Ectodermal cell (in vitro differentiated cells): ENCODE results near the gene BUD31. TPM values are rescaled to one million over a fixed set of nuclear protein-coding genes. Genes with fewer than 3 reads are reported as not detected.

Experiments used
- H3K27ac ChIP-seq: 2 replicates; pipeline ENCODE4 v1.7.0; 2013; ENCODE audit warnings: mild to moderate bottlenecking, low read depth, low read length; ENCODE audit not compliant: insufficient read depth, poor library complexity, severe bottlenecking
- H3K27me3 ChIP-seq: 2 replicates; pipeline ENCODE4 v1.7.0; 2013; ENCODE audit warnings: mild to moderate bottlenecking, low read length; ENCODE audit not compliant: insufficient read depth, control insufficient read depth, poor library complexity, severe bottlenecking
- H3K36me3 ChIP-seq: one replicate; pipeline ENCODE4 v1.7.0; 2013; ENCODE audit warnings: low read length; ENCODE audit not compliant: control insufficient read depth, insufficient read depth
- H3K4me1 ChIP-seq: one replicate; pipeline ENCODE4 v1.7.0; 2013; ENCODE audit warnings: low read length; ENCODE audit not compliant: control insufficient read depth, insufficient read depth
- H3K4me3 ChIP-seq: 2 replicates; pipeline ENCODE4 v1.7.0; 2013; ENCODE audit warnings: low read depth, low read length, control low read depth; ENCODE audit not compliant: insufficient read depth
- H3K9me3 ChIP-seq: 2 replicates; pipeline ENCODE4 v1.7.0; 2013; ENCODE audit warnings: mild to moderate bottlenecking, low read length, moderate library complexity; ENCODE audit not compliant: control insufficient read depth
- WGBS, 2 experiments: methylation state at CpG; one replicate each; pipeline ENCODE4 v1.1.7; 2013; ENCODE audit warnings: missing lambda C conversion rate in 2 of 2; 5-methylcytosine and 5-hydroxymethylcytosine counted together
- polyA plus RNA-seq, 4 experiments: library from polyadenylated mRNA; stranded (reverse); fragments of 50-300 nt; gene quantifications; one replicate each; pipeline ENCODE4 v1.2.3, GENCODE V29; 2013

Gene BUD31
- polyA plus RNA-seq (2013, experiment 1 of 4), result 88.8 TPM
- 90.7 TPM for polyA plus RNA-seq (2013, experiment 2 of 4)
- polyA plus RNA-seq (2013, experiment 3 of 4), result 92.1 TPM
- polyA plus RNA-seq (2013, experiment 4 of 4), result 98.8 TPM

- H3K27me3 ChIP-seq, result no peaks in the 10 kb centered on the region
- H3K36me3 ChIP-seq, result peaks cover 30% of the 10 kb centered on the region
- peak within 1 kb of the TSS; percentile 96 for H3K4me3 ChIP-seq
- H3K27ac ChIP-seq, result peak within 1 kb of the TSS; percentile 100
- H3K4me1 ChIP-seq, result peaks cover 8% of the 10 kb centered on the region
- no peaks in the 10 kb centered on the region for H3K9me3 ChIP-seq
- WGBS, 2 experiments, result 0% methylated on average over 72 of the region's 72 CpGs
Measured at GRCh38 chr7:99408379-99409191, at the start of gene BUD31, which contains the start of gene PDAP1. Gene BUD31, plus strand, starts transcription at chr7:99408969. Its CDS starts 2,124 bp downstream, at chr7:99411093. Gene PDAP1, minus strand, starts transcription at chr7:99408597. Its CDS starts 49 bp downstream, at chr7:99408548.

- Histone ChIP-seq H3K4me3 (no peak overlapping the region), H3K27me3 (no peaks in the 10 kb centered on the region), H3K4me1 (no peaks in the 10 kb centered on the region), H3K27ac (no peak overlapping the region), H3K36me3 (peaks cover 44% of the 10 kb centered on the region), H3K9me3 (no peaks in the 10 kb centered on the region)
- WGBS, 2 experiments, result 92% methylated on average over 22 of the region's 22 CpGs
Measured at GRCh38 chr7:99359465-99360154, 49.2 kb upstream of the BUD31 start.

GRCh38 chr7:99362801-99363200, 46.0 kb upstream of the BUD31 start:
- no peaks in the 10 kb centered on the region for H3K27me3 ChIP-seq
- H3K9me3 ChIP-seq, result no peaks in the 10 kb centered on the region
- H3K4me3 ChIP-seq, result no peak overlapping the region
- no peak overlapping the region for H3K27ac ChIP-seq
- 94% methylated on average over 3 of the region's 3 CpGs for WGBS, 2 experiments
- peaks cover 7% of the 10 kb centered on the region for H3K4me1 ChIP-seq
- peaks cover 48% of the 10 kb centered on the region for H3K36me3 ChIP-seq

GRCh38 chr7:99363286-99363685, 45.5 kb upstream of the BUD31 start:
- no peaks in the 10 kb centered on the region for H3K27me3 ChIP-seq
- no peak overlapping the region for H3K27ac ChIP-seq
- peaks cover 43% of the 10 kb centered on the region for H3K36me3 ChIP-seq
- no peak overlapping the region for H3K4me3 ChIP-seq
- 95 to 98% methylated on average over 5 of the region's 5 CpGs for WGBS, 2 experiments
- H3K9me3 ChIP-seq, result no peaks in the 10 kb centered on the region
- peaks cover 7% of the 10 kb centered on the region for H3K4me1 ChIP-seq

- WGBS, 2 experiments, result 89 to 91% methylated on average over 16 to 17 of the region's 17 CpGs
- Histone ChIP-seq H3K4me1 (peaks cover 7% of the 10 kb centered on the region), H3K4me3 (no peak overlapping the region), H3K27me3 (no peaks in the 10 kb centered on the region), H3K9me3 (no peaks in the 10 kb centered on the region), H3K36me3 (peaks cover 31% of the 10 kb centered on the region), H3K27ac (no peak overlapping the region)
Measured at GRCh38 chr7:99365318-99366141, 43.2 kb upstream of the BUD31 start.

- no peak overlapping the region for H3K27ac ChIP-seq
- H3K4me3 ChIP-seq, result no peak overlapping the region
- H3K27me3 ChIP-seq, result no peaks in the 10 kb centered on the region
- no peaks in the 10 kb centered on the region for H3K9me3 ChIP-seq
- 65 to 67% methylated on average over 11 of the region's 11 CpGs for WGBS, 2 experiments
- H3K36me3 ChIP-seq, result peaks cover 26% of the 10 kb centered on the region
- peaks cover 7% of the 10 kb centered on the region for H3K4me1 ChIP-seq
Measured at GRCh38 chr7:99366646-99367045, 42.1 kb upstream of the BUD31 start.

GRCh38 chr7:99368750-99369389, 39.9 kb upstream of the BUD31 start:
- Histone ChIP-seq H3K27ac (no peak overlapping the region), H3K4me1 (peaks cover 7% of the 10 kb centered on the region), H3K36me3 (peaks cover 17% of the 10 kb centered on the region), H3K4me3 (no peak overlapping the region), H3K9me3 (no peaks in the 10 kb centered on the region), H3K27me3 (no peaks in the 10 kb centered on the region)
- 83 to 85% methylated on average over 13 of the region's 13 CpGs for WGBS, 2 experiments

- Histone ChIP-seq H3K27ac (no peak overlapping the region), H3K4me3 (no peak overlapping the region), H3K36me3 (peaks cover 8% of the 10 kb centered on the region), H3K4me1 (peaks cover 7% of the 10 kb centered on the region), H3K9me3 (no peaks in the 10 kb centered on the region), H3K27me3 (no peaks in the 10 kb centered on the region)
- 89 to 90% methylated on average over 9 of the region's 9 CpGs for WGBS, 2 experiments
Measured at GRCh38 chr7:99369767-99370391, 38.9 kb upstream of the BUD31 start.

GRCh38 chr7:99371376-99371920, 37.3 kb upstream of the BUD31 start:
- Histone ChIP-seq H3K9me3 (no peaks in the 10 kb centered on the region), H3K27me3 (no peaks in the 10 kb centered on the region), H3K36me3 (peaks cover 5% of the 10 kb centered on the region), H3K4me3 (no peak overlapping the region), H3K27ac (no peak overlapping the region), H3K4me1 (peaks cover 4% of the 10 kb centered on the region)
- 94 to 95% methylated on average over 11 of the region's 11 CpGs for WGBS, 2 experiments
